ENCODE measurements around the gene GPX8.
A peak's percentile ranks its signal among the peaks of the same experiment; 100 is the strongest.

GPX8 gene

DNA sequence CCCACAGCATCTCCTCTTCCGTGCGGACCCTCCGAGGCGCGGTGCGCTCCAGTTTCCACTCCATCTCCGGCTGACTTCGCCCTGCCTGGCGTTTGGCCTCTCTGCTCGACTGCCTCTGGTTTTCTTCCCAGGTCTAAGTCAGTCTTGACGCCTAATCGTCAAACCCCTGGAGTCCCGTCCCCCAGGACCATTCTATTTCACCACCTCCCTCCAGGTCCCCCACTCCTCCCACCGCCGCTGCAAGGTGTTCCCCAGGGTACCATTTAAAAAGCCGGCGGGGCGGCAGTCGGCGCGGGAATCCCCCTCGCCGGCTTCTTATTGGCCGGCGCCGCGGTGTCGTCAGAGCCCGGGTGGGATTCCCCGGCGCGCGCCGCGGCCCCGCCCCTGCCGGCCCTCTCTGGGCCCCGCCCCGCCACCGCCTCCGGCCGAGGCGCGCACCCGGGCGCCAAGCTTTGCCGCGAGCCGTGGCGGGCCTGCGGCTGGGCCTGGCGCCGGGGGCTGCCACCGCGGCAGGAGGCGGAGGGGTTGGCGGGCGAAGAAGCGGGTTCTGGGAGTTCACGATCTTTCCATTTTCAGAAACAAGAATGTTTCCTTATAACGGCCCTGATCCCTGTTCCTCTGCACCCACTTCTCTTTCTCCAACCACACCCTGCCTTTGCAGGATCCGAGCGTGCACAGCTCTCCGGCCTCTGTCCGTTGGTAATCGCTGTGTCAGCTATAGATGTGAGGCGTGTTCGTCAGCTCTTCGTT is 13.1 kb downstream of the GPX8 start, which contains the start of gene CDC20B:
Gene CDC20B (minus strand): TSS at position 241 of the 750 bp plus-strand sequence. CDS start 177 bp downstream, at position 64.
- DNase-seq = peak; percentile 19 to 79

- DNase-seq = no peak
Observed at GRCh38 chr5:55173687-55174230, 13.8 kb downstream of the GPX8 start.

GRCh38 chr5:55175781-55176175 is 15.8 kb downstream of the GPX8 start:
- no peak for DNase-seq

DNA sequence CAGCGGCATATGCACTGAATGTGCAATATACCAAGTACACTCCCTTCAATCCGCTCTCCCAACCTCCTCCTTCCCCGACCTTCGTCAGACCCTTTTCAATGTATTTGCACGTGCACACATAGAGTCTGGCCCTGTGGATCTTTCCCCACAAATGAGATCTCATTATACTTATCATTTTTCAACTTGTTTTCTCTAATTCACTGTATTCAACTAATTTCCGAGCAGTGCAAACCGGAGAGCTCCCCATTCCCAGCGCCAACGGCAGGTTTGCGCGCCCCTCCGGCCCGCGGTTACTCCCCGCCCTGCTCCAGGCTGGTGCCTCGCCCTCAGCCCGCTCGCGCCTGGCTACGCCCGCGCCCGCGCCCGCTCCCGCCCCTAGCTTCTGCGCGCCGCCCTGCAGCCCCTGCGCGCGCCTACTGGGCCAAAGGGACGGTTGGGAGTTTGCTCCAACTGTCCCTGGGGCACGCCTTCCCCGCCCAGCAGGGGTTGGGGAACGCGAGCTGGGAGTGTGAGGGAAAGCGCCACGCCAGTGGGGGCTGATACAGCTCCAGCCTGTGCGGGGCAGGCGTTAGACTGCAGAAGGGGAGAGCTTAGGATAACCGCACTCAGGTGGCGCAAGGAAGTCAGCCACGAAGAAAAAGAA is 16.3 kb downstream of the GPX8 start:
- DNase-seq = no peak

GRCh38 chr5:55177078-55177477 is 17.1 kb downstream of the GPX8 start:
- DNase-seq = no peak

DNA sequence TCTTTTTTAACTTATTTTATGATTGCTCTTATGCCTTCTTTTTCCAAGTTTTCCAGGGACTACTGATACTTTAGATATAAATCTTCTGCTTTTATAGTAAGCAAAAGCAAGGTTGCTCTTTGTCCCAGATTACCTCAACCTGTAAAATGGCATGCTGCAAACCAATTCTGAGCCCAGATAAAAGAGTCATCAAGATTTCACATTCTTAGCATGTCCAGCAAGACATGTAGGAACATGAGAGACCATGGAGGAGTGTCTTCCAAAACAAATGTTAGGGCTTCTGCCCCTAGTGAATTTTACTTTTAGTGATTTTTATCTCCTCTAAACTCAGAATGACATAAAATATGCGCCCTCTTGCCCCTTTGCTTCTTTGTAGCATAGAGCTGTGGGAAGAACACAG is 20.0 kb downstream of the GPX8 start:
- no peak for DNase-seq

DNA sequence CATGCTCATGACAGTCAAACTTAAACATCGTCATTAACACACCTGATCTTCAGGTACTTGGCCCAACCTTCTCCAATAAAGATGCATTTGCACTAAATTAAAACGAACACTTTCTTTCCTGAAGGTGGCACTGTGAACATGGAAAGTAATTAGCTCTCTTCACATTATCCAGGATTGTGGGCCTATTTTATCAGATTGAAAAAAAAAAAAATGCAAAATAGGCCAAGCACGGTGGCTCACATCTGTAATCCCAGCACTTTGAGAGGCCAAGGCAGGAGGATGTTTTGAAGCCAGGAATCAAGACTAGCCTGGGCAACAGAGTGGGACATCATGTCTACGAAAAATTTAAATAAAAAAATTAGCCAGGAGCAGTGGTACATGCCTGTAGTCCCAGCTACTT is 27.4 kb downstream of the GPX8 start:
- DNase-seq = peak; percentile 13 to 49

- no peak for DNase-seq
Observed at GRCh38 chr5:55188656-55189540, 28.9 kb downstream of the GPX8 start.

- no peak for DNase-seq
Observed at GRCh38 chr5:55191165-55191564, 31.2 kb downstream of the GPX8 start.

DNA sequence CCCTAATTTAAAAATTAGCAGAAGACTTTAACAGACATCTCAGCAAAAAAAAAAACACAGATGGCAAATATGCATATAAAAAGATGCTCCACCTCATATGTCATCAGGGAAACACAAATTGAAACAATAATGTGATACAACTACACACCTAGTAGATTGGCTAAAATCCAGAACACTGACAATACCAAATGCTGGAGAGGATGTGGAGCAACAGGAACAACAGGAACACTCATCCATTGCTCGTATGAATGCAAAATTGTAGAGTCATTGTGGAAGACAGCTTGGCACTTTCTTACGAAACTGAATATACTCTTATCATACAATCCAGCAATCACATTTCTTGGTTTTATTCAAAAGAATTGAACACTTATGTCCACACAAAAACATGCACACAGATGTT is 45.0 kb downstream of the GPX8 start:
- DNase-seq = no peak

- no peak for DNase-seq
Observed at GRCh38 chr5:55211184-55211874, 51.4 kb downstream of the GPX8 start.
